ENCODE results near the gene MTOR. TPM values are rescaled to one million over a fixed set of nuclear protein-coding genes. Genes with fewer than 3 reads are reported as not detected.

MTOR gene
- total and polyA plus RNA-seq, 2 donors (not counting 1 experiment from before 2014, with no cell fraction given), result 30.7 to 50.7 TPM

- ChIA-PET CTCF (interaction anchor here (1.0 to 1.7 kb wide), 2 partner anchors 15 to 30 kb away, joined by 3 to 5 read pairs; no protein-coding TSS in a partner anchor), POLR2A (no interaction called here)
- Histone ChIP-seq H3K4me1 (ENCODE audit: control insufficient read depth in 2 of 2, insufficient read depth in 2 of 2, low read length in 2 of 2) (no peaks in the 10 kb centered on the region), H2AFZ (ENCODE audit: insufficient read depth, low read depth, low read length, poor library complexity, severe bottlenecking) (no peak overlapping the region), H3K36me3 (replicated peaks in 1 of 2; ENCODE audit: control extremely low read depth in 1 of 2, control insufficient read depth in 1 of 2, extremely low read depth in 1 of 2, insufficient read depth in 2 of 2, low read length in 1 of 2) (peaks cover 6 to 89% of the 10 kb centered on the region in 2 experiments), H3K9ac (ENCODE audit: low read length) (no peak overlapping the region), H3K27ac (ENCODE audit: low read length in 2 of 2) (no peak overlapping the region), H3K4me3 (ENCODE audit: control extremely low read depth in 1 of 5, extremely low read depth in 1 of 5, insufficient read depth in 1 of 5, low read depth in 2 of 5, low read length in 4 of 5) (no peak overlapping the region), H3K9me3 (ENCODE audit: control extremely low read depth in 1 of 3, control insufficient read depth in 2 of 3, insufficient read depth in 1 of 3, low read length in 2 of 3) (no peaks in the 10 kb centered on the region), H3K27me3 (replicated peaks in 1 of 4; ENCODE audit: control extremely low read depth in 1 of 4, control insufficient read depth in 3 of 4, insufficient read depth in 4 of 4, low read length in 3 of 4) (no peaks in the 10 kb centered on the region), H4K20me1 (ENCODE audit: control insufficient read depth, insufficient read depth, low read length, poor library complexity, severe bottlenecking) (no peaks in the 10 kb centered on the region), H3K79me2 (ENCODE audit: control insufficient read depth, insufficient read depth, low read length) (no peaks in the 10 kb centered on the region), H3K4me2 (replicated peaks; ENCODE audit: low read depth, low read length, poor library complexity, severe bottlenecking) (no peak overlapping the region)
- H3K4me3 Mint-ChIP-seq, result no peak overlapping the region
- 95% methylated on average over 2 of the region's 4 CpGs for WGBS (ENCODE audit: insufficient coverage)
- no peaks in the 10 kb centered on the region for H3K27me3 Mint-ChIP-seq
- no peaks in the 10 kb centered on the region for H3K9me3 Mint-ChIP-seq (ENCODE audit: insufficient read depth)
- no peak for ATAC-seq (ENCODE audit: low read depth)
- TF ChIP-seq CTCF (IDR thresholded peaks at IDR 0.05) (no peak), EZH2 (IDR thresholded peaks at IDR 0.05; ENCODE audit: borderline replicate concordance, insufficient read depth, low read depth, low read length, poor library complexity, severe bottlenecking) (no peak)
- H3K27ac Mint-ChIP-seq, result no peak overlapping the region
- DNase-seq, result no peak
- intact Hi-C loops (cut with micrococcal nuclease), result no loop called here
- H3K4me1 Mint-ChIP-seq, result no peaks in the 10 kb centered on the region
Measured at GRCh38 chr1:11211461-11211860, 50.9 kb downstream of the MTOR start.

- H3K9me3 Mint-ChIP-seq (ENCODE audit: insufficient read depth), result no peaks in the 10 kb centered on the region
- H3K27me3 Mint-ChIP-seq, result no peaks in the 10 kb centered on the region
- H3K27ac Mint-ChIP-seq, result no peak overlapping the region
- H3K36me3 ChIP-seq (replicated peaks in 1 of 2; ENCODE audit: control extremely low read depth in 1 of 2, control insufficient read depth in 1 of 2, extremely low read depth in 1 of 2, insufficient read depth in 2 of 2, low read length in 1 of 2), result peaks cover 3 to 86% of the 10 kb centered on the region in 2 experiments
- H3K79me2 ChIP-seq (ENCODE audit: control insufficient read depth, insufficient read depth, low read length), result no peaks in the 10 kb centered on the region
- no peaks in the 10 kb centered on the region for H3K27me3 ChIP-seq (replicated peaks in 1 of 4; ENCODE audit: control extremely low read depth in 1 of 4, control insufficient read depth in 3 of 4, insufficient read depth in 4 of 4, low read length in 3 of 4)
- DNase-seq, result no peak
- no peak overlapping the region for H2AFZ ChIP-seq (ENCODE audit: insufficient read depth, low read depth, low read length, poor library complexity, severe bottlenecking)
- no peaks in the 10 kb centered on the region for H3K4me1 Mint-ChIP-seq
- no peak overlapping the region for H3K27ac ChIP-seq (ENCODE audit: low read length in 2 of 2)
- no peak for TF ChIP-seq CTCF (IDR thresholded peaks at IDR 0.05)
- no peak for TF ChIP-seq EZH2 (IDR thresholded peaks at IDR 0.05; ENCODE audit: borderline replicate concordance, insufficient read depth, low read depth, low read length, poor library complexity, severe bottlenecking)
- CTCF ChIA-PET, result interaction anchor here (0.8 kb wide), 1 partner anchor 25 kb away, joined by 3 read pairs; no protein-coding TSS in a partner anchor
- no peak overlapping the region for H3K9ac ChIP-seq (ENCODE audit: low read length)
- H4K20me1 ChIP-seq (ENCODE audit: control insufficient read depth, insufficient read depth, low read length, poor library complexity, severe bottlenecking), result no peaks in the 10 kb centered on the region
- H3K4me3 ChIP-seq (ENCODE audit: control extremely low read depth in 1 of 5, extremely low read depth in 1 of 5, insufficient read depth in 1 of 5, low read depth in 2 of 5, low read length in 4 of 5), result no peak overlapping the region
- no peak for ATAC-seq (ENCODE audit: low read depth)
- POLR2A ChIA-PET, result no interaction called here
- no peak overlapping the region for H3K4me3 Mint-ChIP-seq
- H3K9me3 ChIP-seq (ENCODE audit: control extremely low read depth in 1 of 3, control insufficient read depth in 2 of 3, insufficient read depth in 1 of 3, low read length in 2 of 3), result no peaks in the 10 kb centered on the region
- H3K4me1 ChIP-seq (ENCODE audit: control insufficient read depth in 2 of 2, insufficient read depth in 2 of 2, low read length in 2 of 2), result no peaks in the 10 kb centered on the region
- intact Hi-C loops (cut with micrococcal nuclease), result no loop called here
- 100% methylated on average over 5 of the region's 6 CpGs for WGBS (ENCODE audit: insufficient coverage)
- H3K4me2 ChIP-seq (replicated peaks; ENCODE audit: low read depth, low read length, poor library complexity, severe bottlenecking), result no peak overlapping the region
Measured at GRCh38 chr1:11207898-11208611, 54.3 kb downstream of the MTOR start.
